GM12878 (cell line): ENCODE measurements around the gene ARFGAP2.
"Not testable (repeated sequence)": the region's sequence is repeated elsewhere in the genome, so short reads cannot be mapped to it uniquely, and the experiment has no call there.

ENCODE experiments used
- ATF3 ChIP-seq: IDR thresholded peaks from 2 replicates; pipeline ENCODE4 v1.6.1; 2011; ENCODE audit warnings: low read depth, mild to moderate bottlenecking, low read length, moderate library complexity, borderline replicate concordance; ENCODE audit errors: extremely low read depth
- CHD2 ChIP-seq: IDR thresholded peaks from 2 replicates; pipeline ENCODE4 v1.6.1; 2011; ENCODE audit warnings: low read depth, low read length, improper control_type of control experiment, borderline replicate concordance
- EZH2 ChIP-seq: IDR thresholded peaks from 2 replicates; pipeline ENCODE4 v1.6.1; 2012; ENCODE audit warnings: low read depth, mild to moderate bottlenecking, control low read depth, inconsistent platforms, low read length, borderline replicate concordance; ENCODE audit not compliant: control insufficient read depth
- HCFC1 ChIP-seq: fragments of 150-350 bp; IDR thresholded peaks from 2 replicates; pipeline ENCODE4 v1.6.1; 2014; ENCODE audit warnings: low read length
- NR2C2 ChIP-seq: IDR thresholded peaks from 2 replicates; pipeline ENCODE4 v1.6.1; 2011; ENCODE audit warnings: borderline replicate concordance, low read depth; ENCODE audit not compliant: control insufficient read depth, insufficient read length
- PAX8 ChIP-seq: fragments of 450-650 bp; IDR thresholded peaks from 2 replicates; pipeline ENCODE4 v1.6.1; 2017; ENCODE audit warnings: mild to moderate bottlenecking, moderate library complexity
- POLR2A ChIP-seq: IDR thresholded peaks from 2 replicates; pipeline ENCODE4 v1.6.1; 2011; ENCODE audit warnings: low read depth, mild to moderate bottlenecking, low read length
- TCF12 ChIP-seq: IDR thresholded peaks from 2 replicates; pipeline ENCODE4 v1.6.1; 2011; ENCODE audit warnings: low read depth, mild to moderate bottlenecking, low read length
- YY1 ChIP-seq: IDR thresholded peaks from 2 replicates; pipeline ENCODE4 v1.6.1; 2011; ENCODE audit warnings: low read depth, mild to moderate bottlenecking, low read length
- TF ChIP-seq, protein P1 (sequence below), 3 experiments: IDR thresholded peaks in 2 of 3; conservative IDR thresholded peaks in 1 of 3; 2 replicates each; pipeline ENCODE4 v1.5.1; 2011; ENCODE audit warnings: low read depth in 3 of 3, low read length in 3 of 3, mild to moderate bottlenecking in 3 of 3, control low read depth in 2 of 3, moderate library complexity in 2 of 3, inconsistent platforms in 1 of 3, mixed read lengths in 1 of 3; ENCODE audit not compliant: control insufficient read depth in 2 of 3, insufficient read depth in 1 of 3; ENCODE audit errors: extremely low read depth in 1 of 3
- TF ChIP-seq, protein P2 (sequence below): IDR thresholded peaks from 2 replicates; pipeline ENCODE4 v1.6.1; 2012; ENCODE audit warnings: low read depth, low read length, improper control_type of control experiment

- not testable (repeated sequence) for TF ChIP-seq CHD2, HCFC1, NR2C2, EZH2, POLR2A, YY1, TCF12, PAX8, ATF3
- TF ChIP-seq, protein P1, sequence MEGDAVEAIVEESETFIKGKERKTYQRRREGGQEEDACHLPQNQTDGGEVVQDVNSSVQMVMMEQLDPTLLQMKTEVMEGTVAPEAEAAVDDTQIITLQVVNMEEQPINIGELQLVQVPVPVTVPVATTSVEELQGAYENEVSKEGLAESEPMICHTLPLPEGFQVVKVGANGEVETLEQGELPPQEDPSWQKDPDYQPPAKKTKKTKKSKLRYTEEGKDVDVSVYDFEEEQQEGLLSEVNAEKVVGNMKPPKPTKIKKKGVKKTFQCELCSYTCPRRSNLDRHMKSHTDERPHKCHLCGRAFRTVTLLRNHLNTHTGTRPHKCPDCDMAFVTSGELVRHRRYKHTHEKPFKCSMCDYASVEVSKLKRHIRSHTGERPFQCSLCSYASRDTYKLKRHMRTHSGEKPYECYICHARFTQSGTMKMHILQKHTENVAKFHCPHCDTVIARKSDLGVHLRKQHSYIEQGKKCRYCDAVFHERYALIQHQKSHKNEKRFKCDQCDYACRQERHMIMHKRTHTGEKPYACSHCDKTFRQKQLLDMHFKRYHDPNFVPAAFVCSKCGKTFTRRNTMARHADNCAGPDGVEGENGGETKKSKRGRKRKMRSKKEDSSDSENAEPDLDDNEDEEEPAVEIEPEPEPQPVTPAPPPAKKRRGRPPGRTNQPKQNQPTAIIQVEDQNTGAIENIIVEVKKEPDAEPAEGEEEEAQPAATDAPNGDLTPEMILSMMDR (IDR thresholded peaks at IDR 0.05 in 2 of 3, conservative IDR thresholded peaks at IDR 0.05 in 1 of 3; ENCODE audit: control insufficient read depth in 2 of 3, extremely low read depth in 1 of 3, insufficient read depth in 1 of 3, low read depth in 3 of 3, low read length in 3 of 3), result not testable (repeated sequence)
- TF ChIP-seq, protein P2, sequence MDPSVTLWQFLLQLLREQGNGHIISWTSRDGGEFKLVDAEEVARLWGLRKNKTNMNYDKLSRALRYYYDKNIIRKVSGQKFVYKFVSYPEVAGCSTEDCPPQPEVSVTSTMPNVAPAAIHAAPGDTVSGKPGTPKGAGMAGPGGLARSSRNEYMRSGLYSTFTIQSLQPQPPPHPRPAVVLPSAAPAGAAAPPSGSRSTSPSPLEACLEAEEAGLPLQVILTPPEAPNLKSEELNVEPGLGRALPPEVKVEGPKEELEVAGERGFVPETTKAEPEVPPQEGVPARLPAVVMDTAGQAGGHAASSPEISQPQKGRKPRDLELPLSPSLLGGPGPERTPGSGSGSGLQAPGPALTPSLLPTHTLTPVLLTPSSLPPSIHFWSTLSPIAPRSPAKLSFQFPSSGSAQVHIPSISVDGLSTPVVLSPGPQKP, result not testable (repeated sequence)
These were observed 31.4 kb upstream of the ARFGAP2 start for GRCh38 chr11:47208008-47208552.
